Left kidney (tissue), 1 donor: Measurements from ENCODE around the gene KRTAP5-11. TPM values are rescaled to one million over a fixed set of nuclear protein-coding genes. Genes with fewer than 3 reads are reported as not detected.

Experiments
- polyA plus RNA-seq: library from polyadenylated mRNA; unstranded; fragments of 120-200 nt; gene quantifications from one replicate; pipeline ENCODE4 v1.2.1, GENCODE V29; 2013; ENCODE audit not compliant: insufficient read length

KRTAP5-11 gene
- polyA plus RNA-seq, 1 donor, result 0.76 TPM

Other genes starting within 250 kb of the KRTAP5-11 start
- 54.2 TPM for gene DHCR7, start 134.5 kb downstream of the KRTAP5-11 start, polyA plus RNA-seq
- 78.4 TPM for gene NADSYN1, start 129.7 kb downstream of the KRTAP5-11 start, polyA plus RNA-seq
- gene KRTAP5-7, start 55.6 kb downstream of the KRTAP5-11 start, polyA plus RNA-seq, result 0.25 TPM
- gene KRTAP5-8, start 44.9 kb downstream of the KRTAP5-11 start, polyA plus RNA-seq, result 1.3 TPM
- 1.2 TPM for gene KRTAP5-9, start 34.5 kb downstream of the KRTAP5-11 start, polyA plus RNA-seq
- 0.53 TPM for gene KRTAP5-10, start 17.3 kb downstream of the KRTAP5-11 start, polyA plus RNA-seq